ENCODE measurements around the gene CACNA1E.

- TF ChIP-seq POLR2A (IDR thresholded peaks at IDR 0.05; ENCODE audit: low read depth, low read length): no peak
- no peak for TF ChIP-seq RAD21 (IDR thresholded peaks at IDR 0.05; ENCODE audit: low read length)
- no peak for TF ChIP-seq CTCF (conservative IDR thresholded peaks at IDR 0.05; ENCODE audit: low read depth, low read length)
- no peak for TF ChIP-seq FOS (IDR thresholded peaks at IDR 0.05; ENCODE audit: low read depth, low read length)
- TF ChIP-seq CEBPB (IDR thresholded peaks at IDR 0.05; ENCODE audit: low read depth, low read length): no peak
- TF ChIP-seq SMC3 (IDR thresholded peaks at IDR 0.05; ENCODE audit: low read depth, low read length): no peak
- no peak for TF ChIP-seq MAZ (IDR thresholded peaks at IDR 0.05; ENCODE audit: borderline replicate concordance, low read depth, low read length)
Measured at GRCh38 chr1:181701891-181702290, 218.6 kb downstream of the CACNA1E start.

Data from IMR-90 (cell line).